Measurements from ENCODE around the gene KCNQ1.

DNA sequence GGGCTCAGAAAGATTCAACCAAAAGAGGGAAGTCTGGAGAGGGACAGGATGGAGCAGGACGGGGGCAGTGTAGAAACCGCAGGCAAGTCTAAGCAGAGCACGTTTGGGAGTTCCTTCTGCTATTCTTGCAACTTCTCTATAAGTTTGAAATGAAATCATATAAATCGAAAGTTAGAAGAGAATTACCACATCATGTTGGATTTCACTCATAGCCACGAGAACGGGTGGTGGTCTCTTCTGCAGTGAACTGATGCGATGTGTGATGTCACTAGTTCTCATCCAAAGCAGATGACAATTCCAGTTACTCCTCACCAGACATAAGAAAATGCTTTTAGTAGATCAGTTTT lies 36.0 kb downstream of the KCNQ1 start:
- TF ChIP-seq ZNF207 (IDR thresholded peaks at IDR 0.05; ENCODE audit: borderline replicate concordance) (no peak), GABPA (IDR thresholded peaks at IDR 0.05; ENCODE audit: low read depth, low read length) (no peak), GABPA (CRISPR knock-in tag; IDR thresholded peaks at IDR 0.05; ENCODE audit: low read depth) (no peak), CAMTA2 (CRISPR knock-in tag; IDR thresholded peaks at IDR 0.05; ENCODE audit: borderline replicate concordance) (no peak), ASH2L (IDR thresholded peaks at IDR 0.05; ENCODE audit: insufficient read length, low read depth, low read length) (no peak), FOXJ3 (CRISPR knock-in tag; IDR thresholded peaks at IDR 0.05; ENCODE audit: borderline replicate concordance) (no peak), YY1 (IDR thresholded peaks at IDR 0.05; ENCODE audit: insufficient read depth, insufficient replicate concordance, low read depth, low read length) (no peak), NR2F6 (IDR thresholded peaks at IDR 0.05) (no peak), NR2F6 (CRISPR knock-in tag; IDR thresholded peaks at IDR 0.05) (no peak)
- TF ChIP-seq, protein P1, sequence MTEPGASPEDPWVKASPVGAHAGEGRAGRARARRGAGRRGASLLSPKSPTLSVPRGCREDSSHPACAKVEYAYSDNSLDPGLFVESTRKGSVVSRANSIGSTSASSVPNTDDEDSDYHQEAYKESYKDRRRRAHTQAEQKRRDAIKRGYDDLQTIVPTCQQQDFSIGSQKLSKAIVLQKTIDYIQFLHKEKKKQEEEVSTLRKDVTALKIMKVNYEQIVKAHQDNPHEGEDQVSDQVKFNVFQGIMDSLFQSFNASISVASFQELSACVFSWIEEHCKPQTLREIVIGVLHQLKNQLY (CRISPR knock-in tag; IDR thresholded peaks at IDR 0.05) = no peak
- TF ChIP-seq, protein P2, sequence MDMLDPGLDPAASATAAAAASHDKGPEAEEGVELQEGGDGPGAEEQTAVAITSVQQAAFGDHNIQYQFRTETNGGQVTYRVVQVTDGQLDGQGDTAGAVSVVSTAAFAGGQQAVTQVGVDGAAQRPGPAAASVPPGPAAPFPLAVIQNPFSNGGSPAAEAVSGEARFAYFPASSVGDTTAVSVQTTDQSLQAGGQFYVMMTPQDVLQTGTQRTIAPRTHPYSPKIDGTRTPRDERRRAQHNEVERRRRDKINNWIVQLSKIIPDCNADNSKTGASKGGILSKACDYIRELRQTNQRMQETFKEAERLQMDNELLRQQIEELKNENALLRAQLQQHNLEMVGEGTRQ (IDR thresholded peaks at IDR 0.05; ENCODE audit: low read depth, low read length) = no peak
- TF ChIP-seq, protein P2 (CRISPR knock-in tag; IDR thresholded peaks at IDR 0.05; ENCODE audit: borderline replicate concordance) = no peak

Measured in HepG2 (cell line).